Measurements from ENCODE around the gene SERF2. TPM values are rescaled to one million over a fixed set of nuclear protein-coding genes. Genes with fewer than 3 reads are reported as not detected.

SERF2 gene
- total and polyA plus RNA-seq, 2 of the 13 experiments (the other 11 are each of a cell fraction or from before 2014, with no cell fraction given) = 811 to 1,257 TPM

DNA sequence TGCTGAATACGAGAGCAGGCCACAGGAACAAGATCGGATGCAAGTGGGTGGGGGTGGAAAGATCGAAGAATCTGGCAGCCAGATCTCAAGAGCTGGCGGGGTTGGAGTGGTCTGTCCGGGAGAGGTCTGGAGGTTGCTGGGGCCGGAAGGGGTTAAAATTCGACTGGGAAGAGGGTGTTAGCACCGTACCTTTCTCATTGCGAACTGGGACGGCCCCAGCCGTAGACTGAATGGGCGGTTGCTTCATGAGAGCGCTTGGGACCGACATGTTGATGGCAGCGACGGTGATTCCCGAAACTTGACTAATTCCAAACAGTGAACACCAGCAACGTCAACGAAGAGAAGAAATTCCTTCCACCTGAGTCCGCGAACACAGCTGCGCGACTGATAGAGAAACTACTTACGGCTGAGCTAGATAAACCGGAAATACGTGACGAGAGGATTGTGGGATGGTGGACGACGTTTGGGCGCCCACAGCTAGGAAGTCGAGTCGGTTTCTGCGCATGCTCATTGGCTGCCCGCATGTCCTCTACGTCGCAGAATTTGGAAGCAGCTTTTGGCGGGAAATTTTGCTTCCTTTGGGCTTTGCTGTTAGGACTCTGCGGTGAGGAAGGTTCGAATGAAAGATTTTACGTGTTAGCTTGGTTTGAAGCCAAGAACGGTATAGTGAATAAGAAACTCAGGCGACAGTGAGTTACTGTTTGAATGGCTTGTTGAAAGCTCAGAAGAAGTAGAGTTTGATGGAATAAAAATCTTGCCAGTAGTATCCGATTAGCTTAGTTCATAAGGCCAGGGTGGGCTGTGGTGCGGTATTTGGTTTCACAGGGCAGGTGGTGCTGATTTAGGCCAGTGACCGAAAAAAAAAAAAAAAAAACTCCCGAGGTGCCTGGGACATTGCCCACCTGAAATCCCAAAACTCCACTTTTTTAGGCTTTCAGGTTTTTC is 32.5 kb downstream of the SERF2 start, which contains the start of gene MFAP1 (continued):
- TF ChIP-seq ZNF362 (CRISPR knock-in tag; IDR thresholded peaks at IDR 0.05; ENCODE audit: borderline replicate concordance) = no peak
- peak; percentile 68; the same call in 1 of the 2 replicates for TF ChIP-seq ZNF563 (CRISPR knock-in tag; IDR thresholded peaks at IDR 0.05)
- TF ChIP-seq ZEB1 (IDR thresholded peaks at IDR 0.05; ENCODE audit: insufficient replicate concordance, low read depth) = no peak
- no peak for TF ChIP-seq RFX1 (IDR thresholded peaks at IDR 0.05)
- no peak for TF ChIP-seq SCMH1 (CRISPR knock-in tag; IDR thresholded peaks at IDR 0.05; ENCODE audit: borderline replicate concordance)
- TF ChIP-seq HNRNPL (IDR thresholded peaks at IDR 0.05; ENCODE audit: low read depth, low read length) = no peak
- no peak for TF ChIP-seq TOE1 (CRISPR knock-in tag; IDR thresholded peaks at IDR 0.05)
- TF ChIP-seq MLXIP (CRISPR knock-in tag; IDR thresholded peaks at IDR 0.05; ENCODE audit: borderline replicate concordance) = no peak; the same call in 1 of the 2 replicates
- TF ChIP-seq ZNF83 (CRISPR knock-in tag; IDR thresholded peaks at IDR 0.05; ENCODE audit: borderline replicate concordance) = no peak
- TF ChIP-seq ZNF343 (CRISPR knock-in tag; IDR thresholded peaks at IDR 0.05) = no peak
- no peak for TF ChIP-seq ZKSCAN5 (CRISPR knock-in tag; IDR thresholded peaks at IDR 0.05)
- no peak for TF ChIP-seq HMG20A (CRISPR knock-in tag; IDR thresholded peaks at IDR 0.05; ENCODE audit: borderline replicate concordance)
- peak; percentile 73 for TF ChIP-seq MXD4 (CRISPR knock-in tag; IDR thresholded peaks at IDR 0.05)
- no peak for TF ChIP-seq AGO2 (optimal IDR thresholded peaks at IDR 0.05; ENCODE audit: low read depth, low read length)
- peak; percentile 52; the same call in 1 of the 2 replicates for TF ChIP-seq ZBTB21 (CRISPR knock-in tag; IDR thresholded peaks at IDR 0.05)
- no peak for TF ChIP-seq MBNL3 (CRISPR knock-in tag; conservative IDR thresholded peaks at IDR 0.05)
- peak; percentile 76 for TF ChIP-seq FOXK1 (CRISPR knock-in tag; IDR thresholded peaks at IDR 0.05; ENCODE audit: borderline replicate concordance, low read depth)
- TF ChIP-seq SP5 (CRISPR knock-in tag; IDR thresholded peaks at IDR 0.05; ENCODE audit: borderline replicate concordance, low read depth) = no peak
- peak; percentile 74; the same call in 1 of the 2 replicates for TF ChIP-seq SALL2 (CRISPR knock-in tag; IDR thresholded peaks at IDR 0.05)
- TF ChIP-seq, protein P1, sequence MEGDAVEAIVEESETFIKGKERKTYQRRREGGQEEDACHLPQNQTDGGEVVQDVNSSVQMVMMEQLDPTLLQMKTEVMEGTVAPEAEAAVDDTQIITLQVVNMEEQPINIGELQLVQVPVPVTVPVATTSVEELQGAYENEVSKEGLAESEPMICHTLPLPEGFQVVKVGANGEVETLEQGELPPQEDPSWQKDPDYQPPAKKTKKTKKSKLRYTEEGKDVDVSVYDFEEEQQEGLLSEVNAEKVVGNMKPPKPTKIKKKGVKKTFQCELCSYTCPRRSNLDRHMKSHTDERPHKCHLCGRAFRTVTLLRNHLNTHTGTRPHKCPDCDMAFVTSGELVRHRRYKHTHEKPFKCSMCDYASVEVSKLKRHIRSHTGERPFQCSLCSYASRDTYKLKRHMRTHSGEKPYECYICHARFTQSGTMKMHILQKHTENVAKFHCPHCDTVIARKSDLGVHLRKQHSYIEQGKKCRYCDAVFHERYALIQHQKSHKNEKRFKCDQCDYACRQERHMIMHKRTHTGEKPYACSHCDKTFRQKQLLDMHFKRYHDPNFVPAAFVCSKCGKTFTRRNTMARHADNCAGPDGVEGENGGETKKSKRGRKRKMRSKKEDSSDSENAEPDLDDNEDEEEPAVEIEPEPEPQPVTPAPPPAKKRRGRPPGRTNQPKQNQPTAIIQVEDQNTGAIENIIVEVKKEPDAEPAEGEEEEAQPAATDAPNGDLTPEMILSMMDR (CRISPR knock-in tag; IDR thresholded peaks at IDR 0.05) = no peak
- no peak for TF ChIP-seq KLF12 (CRISPR knock-in tag; IDR thresholded peaks at IDR 0.05; ENCODE audit: borderline replicate concordance)
- TF ChIP-seq AHR (CRISPR knock-in tag; IDR thresholded peaks at IDR 0.05) = no peak
- TF ChIP-seq ARID2 (CRISPR knock-in tag; IDR thresholded peaks at IDR 0.05; ENCODE audit: borderline replicate concordance) = peak; percentile 82; the same call in 1 of the 2 replicates
- TF ChIP-seq ETV5 (CRISPR knock-in tag; IDR thresholded peaks at IDR 0.05; ENCODE audit: borderline replicate concordance) = peak; percentile 90
- TF ChIP-seq ZNF558 (CRISPR knock-in tag; IDR thresholded peaks at IDR 0.05; ENCODE audit: borderline replicate concordance) = peak; percentile 37; the same call in 1 of the 2 replicates

Data from HepG2 (cell line).